ENCODE data around the gene TAGAP.

DNA sequence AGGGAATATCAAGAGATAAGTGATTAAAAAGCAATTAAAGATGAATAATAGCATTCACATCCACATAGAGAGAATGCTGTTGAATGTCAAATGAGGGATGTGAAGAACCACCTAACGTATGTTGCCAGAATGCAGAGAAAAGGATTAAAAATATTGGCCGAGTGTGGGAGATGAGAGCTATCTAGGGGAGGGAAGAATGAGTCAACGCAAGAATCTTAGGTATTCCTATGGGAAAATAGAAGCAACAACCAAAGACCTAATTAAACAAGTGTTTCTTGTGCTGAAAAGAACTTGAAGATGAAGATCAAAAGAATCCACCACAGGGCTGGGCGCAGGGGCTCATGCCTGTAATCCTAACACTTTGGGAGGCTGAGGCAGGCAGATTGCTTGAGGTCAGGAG, 32.6 kb downstream of the TAGAP start:
- TF ChIP-seq, protein P1, sequence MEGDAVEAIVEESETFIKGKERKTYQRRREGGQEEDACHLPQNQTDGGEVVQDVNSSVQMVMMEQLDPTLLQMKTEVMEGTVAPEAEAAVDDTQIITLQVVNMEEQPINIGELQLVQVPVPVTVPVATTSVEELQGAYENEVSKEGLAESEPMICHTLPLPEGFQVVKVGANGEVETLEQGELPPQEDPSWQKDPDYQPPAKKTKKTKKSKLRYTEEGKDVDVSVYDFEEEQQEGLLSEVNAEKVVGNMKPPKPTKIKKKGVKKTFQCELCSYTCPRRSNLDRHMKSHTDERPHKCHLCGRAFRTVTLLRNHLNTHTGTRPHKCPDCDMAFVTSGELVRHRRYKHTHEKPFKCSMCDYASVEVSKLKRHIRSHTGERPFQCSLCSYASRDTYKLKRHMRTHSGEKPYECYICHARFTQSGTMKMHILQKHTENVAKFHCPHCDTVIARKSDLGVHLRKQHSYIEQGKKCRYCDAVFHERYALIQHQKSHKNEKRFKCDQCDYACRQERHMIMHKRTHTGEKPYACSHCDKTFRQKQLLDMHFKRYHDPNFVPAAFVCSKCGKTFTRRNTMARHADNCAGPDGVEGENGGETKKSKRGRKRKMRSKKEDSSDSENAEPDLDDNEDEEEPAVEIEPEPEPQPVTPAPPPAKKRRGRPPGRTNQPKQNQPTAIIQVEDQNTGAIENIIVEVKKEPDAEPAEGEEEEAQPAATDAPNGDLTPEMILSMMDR (IDR thresholded peaks at IDR 0.05) = no peak
- no peak for TF ChIP-seq EP300 (IDR thresholded peaks at IDR 0.05)

All from suprapubic skin (tissue), 3 donors.